Measurements from ENCODE around the gene OSBPL5.

DNA sequence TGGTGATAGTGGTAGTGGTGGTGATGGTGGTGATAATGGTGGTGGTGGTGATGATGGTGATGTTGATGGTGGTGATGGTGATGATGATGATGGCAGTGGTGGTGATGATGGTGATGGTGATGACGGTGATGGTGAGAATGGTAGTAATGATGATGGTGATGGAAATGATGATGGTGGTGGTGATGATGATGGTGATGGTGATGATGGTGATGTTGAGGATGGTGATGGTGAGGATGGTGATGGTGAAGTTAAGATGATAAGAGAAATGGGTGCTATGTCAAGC is 41.8 kb upstream of the OSBPL5 start:
- TF ChIP-seq, protein P1, sequence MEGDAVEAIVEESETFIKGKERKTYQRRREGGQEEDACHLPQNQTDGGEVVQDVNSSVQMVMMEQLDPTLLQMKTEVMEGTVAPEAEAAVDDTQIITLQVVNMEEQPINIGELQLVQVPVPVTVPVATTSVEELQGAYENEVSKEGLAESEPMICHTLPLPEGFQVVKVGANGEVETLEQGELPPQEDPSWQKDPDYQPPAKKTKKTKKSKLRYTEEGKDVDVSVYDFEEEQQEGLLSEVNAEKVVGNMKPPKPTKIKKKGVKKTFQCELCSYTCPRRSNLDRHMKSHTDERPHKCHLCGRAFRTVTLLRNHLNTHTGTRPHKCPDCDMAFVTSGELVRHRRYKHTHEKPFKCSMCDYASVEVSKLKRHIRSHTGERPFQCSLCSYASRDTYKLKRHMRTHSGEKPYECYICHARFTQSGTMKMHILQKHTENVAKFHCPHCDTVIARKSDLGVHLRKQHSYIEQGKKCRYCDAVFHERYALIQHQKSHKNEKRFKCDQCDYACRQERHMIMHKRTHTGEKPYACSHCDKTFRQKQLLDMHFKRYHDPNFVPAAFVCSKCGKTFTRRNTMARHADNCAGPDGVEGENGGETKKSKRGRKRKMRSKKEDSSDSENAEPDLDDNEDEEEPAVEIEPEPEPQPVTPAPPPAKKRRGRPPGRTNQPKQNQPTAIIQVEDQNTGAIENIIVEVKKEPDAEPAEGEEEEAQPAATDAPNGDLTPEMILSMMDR (IDR thresholded peaks at IDR 0.05) = no peak
- no peak for TF ChIP-seq POLR2A (IDR thresholded peaks at IDR 0.05)
